GM04503 (cell line): ENCODE data around the gene A4GNT.

Experiments
- DNase-seq: peaks from one replicate; pipeline ENCODE4 v3.0.0-alpha.2; 2012; ENCODE audit warnings: low read depth

The A4GNT gene

GRCh38 chr3:138078901-138079344 lies 53.3 kb downstream of the A4GNT start:
- peak; percentile 94 for DNase-seq

- DNase-seq, result no peak
Observed at GRCh38 chr3:138078096-138078495, 54.1 kb downstream of the A4GNT start.
